Activated CD4-positive, CD25-positive, alpha-beta regulatory T cell treated with anti-CD3 and anti-CD28 coated beads, Interleukin-2, amount 50 U/mL, for 16 hours (primary cell): ENCODE measurements around the gene BANF2.

Experiments used
- DNase-seq: peaks from one replicate; pipeline ENCODE4 v3.0.0-alpha.2; 2020; ENCODE audit warnings: low read depth, low spot score

BANF2 gene

DNA sequence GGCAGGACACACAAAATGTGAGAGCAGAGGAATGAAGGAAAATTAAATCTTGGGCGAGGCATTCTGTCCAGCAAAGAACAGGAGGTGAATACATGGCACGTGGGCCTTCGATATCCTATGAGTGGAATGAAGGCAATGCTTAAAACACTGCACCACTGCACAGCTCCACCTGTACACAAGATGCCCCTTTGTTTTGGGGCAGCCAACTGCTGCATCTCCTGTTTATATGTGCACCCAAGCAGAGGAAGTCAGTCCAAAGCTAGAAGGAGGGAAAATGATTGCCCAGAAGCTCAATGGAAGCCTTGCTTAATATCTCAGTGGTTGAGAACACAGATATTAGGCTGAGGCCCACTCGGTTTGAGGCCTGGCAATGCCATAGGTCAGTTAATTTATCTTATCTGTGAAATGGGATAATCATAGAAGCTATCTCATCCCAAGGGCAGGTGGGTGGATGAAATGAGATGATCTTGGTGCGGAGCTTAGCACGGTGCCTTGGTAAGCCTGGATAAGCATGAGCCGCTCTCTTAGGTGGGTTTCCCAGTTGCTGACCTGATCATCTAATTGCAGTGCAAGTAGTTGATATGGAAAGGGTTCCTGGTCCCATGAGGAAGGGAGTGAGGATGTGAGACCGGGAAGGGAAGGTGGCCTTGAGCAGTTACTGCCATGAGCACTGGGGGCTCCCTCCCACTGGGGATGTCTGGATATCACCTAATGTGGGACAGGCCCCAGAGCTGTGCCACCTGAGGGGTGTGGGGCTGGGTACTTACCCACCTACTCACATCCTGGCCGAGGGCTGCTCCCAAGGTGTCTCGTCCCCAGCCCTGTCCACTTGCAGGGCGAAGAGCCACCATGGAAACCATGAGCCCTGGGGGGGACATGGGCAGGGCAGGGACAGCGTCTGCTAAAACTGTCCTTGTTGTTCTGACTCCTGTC lies 9.9 kb downstream of the BANF2 start:
- no peak for DNase-seq

GRCh38 chr20:17710379-17711266 lies 10.9 kb downstream of the BANF2 start:
- no peak for DNase-seq

GRCh38 chr20:17711267-17711627 lies 11.5 kb downstream of the BANF2 start:
- DNase-seq: no peak

DNA sequence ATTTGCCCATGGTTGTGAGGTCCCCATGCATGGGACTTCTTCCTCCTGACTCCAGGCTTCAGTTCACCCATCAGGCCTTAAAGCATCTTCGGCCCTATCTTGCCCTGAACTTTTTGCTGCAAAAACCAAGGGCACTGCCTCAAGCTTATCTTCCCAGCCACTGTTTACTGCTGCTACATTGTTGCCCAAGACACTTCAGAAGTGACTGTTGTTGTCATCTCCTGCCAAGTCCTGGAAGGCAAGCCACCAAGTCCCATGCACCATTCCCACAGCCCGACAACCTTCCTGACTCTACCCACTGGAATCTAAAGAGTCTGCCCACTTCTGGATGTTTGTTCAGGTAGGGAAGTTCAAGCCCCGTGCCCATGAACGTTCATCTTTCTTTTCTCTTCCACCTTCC lies 12.4 kb downstream of the BANF2 start:
- DNase-seq: no peak

GRCh38 chr20:17712708-17713107 lies 12.9 kb downstream of the BANF2 start:
- DNase-seq: no peak

DNA sequence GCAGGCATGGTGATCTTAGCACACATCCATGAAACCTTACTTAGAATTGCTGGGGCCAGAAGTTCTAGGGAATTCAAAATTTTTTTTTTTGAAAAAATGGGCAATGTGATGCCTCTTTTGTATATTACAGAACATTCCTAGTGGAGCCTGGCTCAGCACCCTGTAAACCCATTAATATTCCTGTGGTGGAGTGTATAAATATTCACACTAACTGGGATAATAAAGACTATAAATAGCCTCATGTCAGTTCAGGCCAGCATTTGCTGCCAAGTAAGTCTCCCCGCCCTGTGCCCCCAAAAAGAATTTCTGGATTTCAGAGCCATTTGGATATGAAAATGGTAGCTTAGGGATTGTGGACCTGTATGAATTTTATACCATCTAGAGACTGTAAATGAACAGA lies 14.8 kb downstream of the BANF2 start:
- no peak for DNase-seq

GRCh38 chr20:17715075-17715474 lies 15.3 kb downstream of the BANF2 start:
- DNase-seq: no peak

- DNase-seq: no peak
Measured at GRCh38 chr20:17716331-17716730, 16.6 kb downstream of the BANF2 start.

DNA sequence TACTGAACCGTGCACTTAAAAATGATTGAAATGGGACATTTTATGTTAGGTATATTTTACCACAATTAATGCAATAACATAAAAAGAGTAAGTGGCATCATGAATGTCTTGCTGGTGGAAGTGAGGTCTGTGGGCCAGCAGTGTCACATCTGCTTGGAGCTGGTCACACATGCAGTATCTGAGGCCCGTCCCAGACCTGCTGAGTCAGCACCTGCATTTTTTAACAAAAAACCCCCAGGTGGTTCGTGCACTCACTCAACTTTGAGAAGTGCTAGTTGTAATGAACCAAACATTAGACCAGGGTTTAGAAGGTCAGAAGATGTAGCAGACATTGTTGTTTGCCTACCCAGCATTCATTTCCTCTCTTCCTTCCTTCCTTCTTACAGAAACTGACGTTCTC lies 21.0 kb downstream of the BANF2 start:
- DNase-seq: no peak

DNA sequence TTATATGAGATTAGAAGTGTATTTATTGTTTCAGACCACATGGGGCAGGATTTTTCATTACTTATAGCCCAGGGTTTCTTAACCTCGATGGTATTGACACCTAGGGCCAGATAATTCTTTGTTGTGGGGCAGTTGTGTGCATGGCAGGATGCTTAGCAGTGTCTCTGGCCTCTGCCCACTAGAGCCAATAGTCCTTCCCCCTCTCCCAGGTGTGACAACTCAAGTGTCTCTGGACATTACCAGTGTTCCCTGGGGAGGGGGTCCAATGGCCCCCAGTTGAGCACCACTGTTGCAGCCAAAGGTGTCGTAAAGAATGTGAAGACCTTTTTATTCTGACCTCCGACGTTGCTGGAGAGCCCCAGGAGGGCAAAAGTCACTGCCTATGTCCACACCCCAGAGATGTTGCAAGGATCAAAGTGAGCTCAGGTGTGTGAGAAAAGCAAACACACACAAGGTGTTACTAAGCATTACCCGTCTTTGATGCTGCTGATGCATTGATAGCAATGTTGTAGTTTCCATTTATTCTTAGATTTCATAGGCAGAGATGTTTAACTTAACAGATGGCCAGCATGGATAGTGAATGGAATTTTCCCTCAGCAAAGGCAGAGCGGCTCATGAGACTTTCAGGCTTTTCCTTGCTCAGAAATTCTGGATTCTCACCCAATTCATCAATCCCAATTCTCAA lies 22.2 kb downstream of the BANF2 start:
- DNase-seq: no peak

DNA sequence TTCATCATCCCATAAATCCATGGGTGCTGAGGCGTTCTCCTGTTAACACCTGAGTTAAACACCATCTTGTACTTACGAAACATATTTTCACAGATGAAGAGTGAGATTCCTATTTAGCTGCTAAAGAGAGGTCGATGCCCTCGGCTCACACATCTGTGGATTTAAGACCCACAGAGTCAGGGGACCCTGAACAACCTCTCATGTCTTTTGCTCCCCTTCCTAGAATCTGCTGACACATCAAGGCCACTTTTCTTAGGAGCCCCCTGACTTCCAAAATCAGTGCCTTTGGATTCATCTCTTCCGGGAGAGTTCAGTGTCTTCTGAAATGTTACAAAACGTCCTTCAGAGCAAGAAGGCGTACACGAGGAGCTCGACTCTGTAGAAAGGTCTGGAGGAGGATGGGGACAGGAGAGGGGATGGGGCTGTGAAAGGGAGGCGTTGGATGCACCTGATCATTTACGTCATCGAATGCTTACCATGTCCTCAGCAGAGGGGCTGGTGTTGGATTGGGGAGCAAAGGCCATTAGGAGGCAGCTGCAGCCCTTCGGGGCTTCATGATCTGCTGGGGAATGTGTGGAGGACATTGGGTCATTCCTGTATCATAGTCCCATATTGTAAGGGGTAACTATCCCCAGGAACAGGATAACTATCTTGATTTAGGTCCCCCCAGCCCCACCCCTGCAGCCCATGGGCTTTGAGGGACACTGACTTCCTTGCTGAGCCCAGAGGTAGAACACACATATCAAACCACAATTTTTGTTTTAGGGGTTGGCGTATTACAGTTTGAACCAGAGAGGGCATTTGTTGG lies 22.9 kb downstream of the BANF2 start:
- DNase-seq: no peak

DNA sequence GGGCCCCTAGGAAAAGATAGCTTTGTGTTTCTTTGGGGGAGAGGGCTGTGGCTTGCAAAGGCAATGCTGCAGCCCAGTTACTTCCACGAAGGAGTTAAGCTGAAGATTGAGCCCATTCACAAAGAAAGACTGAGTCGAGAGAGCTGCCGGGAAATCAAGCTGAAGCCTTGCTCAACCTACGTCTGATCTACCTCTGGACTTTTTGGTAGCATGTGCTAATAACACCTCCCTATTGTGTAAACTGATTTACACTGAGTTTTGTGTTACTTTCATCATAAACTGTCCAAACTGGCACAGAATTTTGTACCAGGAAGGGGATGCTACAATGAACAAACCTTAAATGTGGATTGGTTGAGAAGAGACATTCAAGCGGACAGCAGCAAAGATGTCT lies 23.5 kb downstream of the BANF2 start:
- no peak for DNase-seq

GRCh38 chr20:17725094-17725835 lies 25.5 kb downstream of the BANF2 start:
- DNase-seq: no peak

- no peak for DNase-seq
Measured at GRCh38 chr20:17726902-17727301, 27.1 kb downstream of the BANF2 start.

GRCh38 chr20:17727351-17727750 lies 27.6 kb downstream of the BANF2 start:
- DNase-seq: no peak

DNA sequence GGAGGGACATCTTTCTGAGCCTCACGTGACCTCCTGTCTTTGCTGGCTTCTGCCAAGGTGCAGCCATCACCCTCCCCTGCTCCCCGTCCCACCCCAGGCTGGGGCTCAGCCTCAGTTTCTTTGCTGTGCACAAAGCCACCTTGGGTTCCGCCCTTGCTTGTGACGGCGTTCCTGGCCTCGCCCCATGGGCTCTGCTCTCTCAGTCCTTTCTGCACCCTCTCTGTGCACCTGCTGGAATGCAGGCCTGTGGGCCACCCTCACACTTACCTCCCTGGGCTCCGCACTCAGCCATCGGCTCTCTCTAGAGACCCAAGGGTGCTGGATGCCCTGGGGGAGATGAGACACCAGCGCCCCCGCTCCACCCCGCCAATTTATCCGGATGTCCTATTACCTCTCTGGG lies 28.3 kb downstream of the BANF2 start:
- no peak for DNase-seq

DNA sequence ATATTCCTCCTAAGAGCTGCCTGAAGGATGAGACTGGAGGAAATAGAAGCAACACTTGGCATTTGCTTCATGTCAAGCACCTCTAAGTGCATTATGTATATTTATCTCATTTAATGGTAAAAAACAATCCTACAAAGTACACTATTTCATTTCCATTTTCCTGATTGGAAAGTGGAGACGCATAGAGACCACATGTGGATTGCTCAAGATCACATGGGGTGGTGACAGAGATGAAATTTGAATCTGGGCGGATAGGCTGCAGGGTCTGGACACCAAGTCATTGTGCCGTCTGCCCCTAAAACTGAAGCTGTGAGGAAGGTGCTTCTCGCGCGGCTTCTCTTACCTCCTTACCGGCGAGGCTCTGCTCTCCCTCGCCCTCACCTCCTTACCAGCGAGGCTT lies 30.3 kb downstream of the BANF2 start:
- no peak for DNase-seq

GRCh38 chr20:17731233-17731632 lies 31.5 kb downstream of the BANF2 start:
- DNase-seq: no peak

DNA sequence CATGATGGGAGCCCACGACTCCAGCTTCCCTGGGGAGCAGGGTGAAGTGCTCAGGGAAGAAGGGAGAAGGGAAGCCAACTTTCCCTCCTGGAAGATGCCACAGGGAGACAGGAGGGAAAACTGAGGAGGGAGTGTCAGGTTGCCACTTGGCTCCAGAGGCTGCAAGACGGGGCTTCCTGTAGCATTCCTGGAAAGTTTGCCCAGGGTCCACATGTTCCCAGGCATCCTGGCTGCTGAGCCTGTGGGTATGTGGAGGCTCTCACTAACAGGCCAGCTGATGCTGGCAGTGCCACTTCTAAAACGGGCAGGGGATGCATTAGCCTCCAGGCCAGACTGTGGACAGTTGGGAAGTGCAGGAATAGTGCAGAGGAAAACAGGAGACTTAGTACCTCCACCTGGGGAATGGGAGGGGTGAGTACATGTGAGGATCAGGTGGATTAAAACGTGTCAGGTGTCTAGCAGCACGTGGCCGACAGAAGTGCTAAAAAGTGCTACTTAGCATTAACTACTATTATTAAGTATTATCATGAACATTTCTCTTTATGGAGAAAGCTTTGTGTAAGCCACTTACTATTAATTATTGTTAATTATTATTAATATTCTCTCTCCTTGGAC lies 33.2 kb downstream of the BANF2 start:
- DNase-seq: no peak

- no peak for DNase-seq
Measured at GRCh38 chr20:17733767-17734304, 34.1 kb downstream of the BANF2 start.
